ENCODE measurements around the gene OLR1.
A peak's percentile ranks its signal among the peaks of the same experiment; 100 is the strongest.

The OLR1 gene

DNA sequence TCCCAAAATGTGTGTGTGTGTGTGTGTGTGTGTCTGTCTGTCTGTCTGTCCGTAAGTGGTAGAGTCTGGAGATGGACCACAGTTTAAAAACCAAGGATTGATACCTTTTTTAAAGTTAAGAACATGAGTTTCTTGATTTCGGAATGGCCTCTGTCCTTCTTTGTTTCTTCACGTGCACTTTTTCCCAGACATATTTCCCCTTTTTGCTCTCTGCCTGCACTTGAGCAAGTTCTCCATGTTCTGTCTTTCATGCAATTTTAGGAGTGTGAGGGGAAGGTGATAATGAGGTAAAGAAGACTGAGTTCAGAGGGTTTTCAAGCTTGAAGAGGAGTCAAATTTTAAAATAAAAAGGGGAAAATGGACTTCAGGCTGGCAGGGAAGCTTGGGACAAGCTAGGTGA lies 12.7 kb downstream of the OLR1 start:
- in situ Hi-C loops (cut with HindIII; ENCODE audit: low pct_unique_long_range_greater_than_20kb, low sequenced_read_pairs): no loop called here
- no peak for TF ChIP-seq JUND (IDR thresholded peaks at IDR 0.05; ENCODE audit: low read depth)

DNA sequence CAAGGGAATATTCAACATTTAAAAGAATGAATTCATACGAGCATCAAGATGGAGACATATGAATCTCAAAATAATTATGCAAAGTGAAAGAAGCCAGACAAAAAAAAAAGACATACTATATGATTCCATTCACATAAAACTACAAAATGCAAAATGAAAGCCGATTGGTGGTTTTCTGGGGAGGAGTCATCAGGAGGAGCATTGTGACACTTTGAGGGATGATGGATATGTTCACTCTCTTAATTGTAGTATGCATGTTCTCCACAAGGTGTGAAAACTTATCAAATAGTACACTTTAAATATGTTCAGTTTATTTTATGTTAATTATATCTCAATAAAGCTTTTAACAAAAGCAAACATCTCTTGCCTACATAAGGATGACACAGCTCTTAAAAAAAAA lies 13.5 kb downstream of the OLR1 start:
- no peak for TF ChIP-seq JUND (IDR thresholded peaks at IDR 0.05; ENCODE audit: low read depth)
- in situ Hi-C loops (cut with HindIII; ENCODE audit: low pct_unique_long_range_greater_than_20kb, low sequenced_read_pairs): no loop called here
- DNase-seq (ENCODE audit: low read depth in 1 of 2, low spot score in 1 of 2): no peak

More for the DNA sequence above, 12.7 kb downstream of the OLR1 start:
- DNase-seq (ENCODE audit: low read depth in 1 of 2, low spot score in 1 of 2): no peak

DNA sequence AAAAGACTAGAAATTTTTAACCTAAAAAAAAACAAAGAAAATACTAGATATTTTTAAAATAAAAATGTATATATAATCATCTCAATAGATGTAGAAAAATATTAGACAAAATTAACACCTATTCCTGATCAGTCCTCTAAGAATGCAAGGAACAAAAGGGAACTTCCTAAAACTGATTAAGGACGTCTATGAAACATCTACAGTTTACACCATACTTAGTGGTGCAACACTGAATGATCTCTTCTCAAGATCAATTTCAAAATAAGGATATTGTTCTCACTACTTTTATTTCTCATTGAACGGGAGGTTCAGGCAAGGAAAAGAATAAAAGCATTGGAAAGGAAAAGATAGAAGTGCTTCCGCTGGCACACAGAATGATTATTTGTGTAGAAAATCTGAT lies 16.0 kb downstream of the OLR1 start:
- no peak for DNase-seq (ENCODE audit: low read depth in 1 of 2, low spot score in 1 of 2)
- in situ Hi-C loops (cut with HindIII; ENCODE audit: low pct_unique_long_range_greater_than_20kb, low sequenced_read_pairs): no loop called here
- no peak for TF ChIP-seq JUND (IDR thresholded peaks at IDR 0.05; ENCODE audit: low read depth)

DNA sequence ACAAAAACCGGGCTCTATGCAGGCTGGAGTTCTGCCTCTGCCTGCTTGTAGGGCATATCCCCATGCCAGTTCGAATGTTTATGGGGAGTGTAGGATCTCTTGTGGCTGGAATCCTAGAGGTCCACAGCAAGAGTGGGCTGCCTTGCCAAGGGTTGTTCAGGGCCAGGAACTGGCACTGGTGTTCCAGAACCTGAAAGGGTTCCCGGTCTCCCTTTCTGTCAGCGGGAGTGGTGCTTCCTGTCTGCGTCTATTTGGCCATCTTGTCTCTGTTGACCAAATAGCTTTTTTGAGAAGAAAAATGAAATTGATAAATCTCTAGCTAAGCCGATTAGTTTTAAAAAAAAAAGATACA lies 17.8 kb downstream of the OLR1 start:
- no peak for DNase-seq (ENCODE audit: low read depth in 1 of 2, low spot score in 1 of 2)
- TF ChIP-seq JUND (IDR thresholded peaks at IDR 0.05; ENCODE audit: low read depth): no peak
- in situ Hi-C loops (cut with HindIII; ENCODE audit: low pct_unique_long_range_greater_than_20kb, low sequenced_read_pairs): no loop called here

DNA sequence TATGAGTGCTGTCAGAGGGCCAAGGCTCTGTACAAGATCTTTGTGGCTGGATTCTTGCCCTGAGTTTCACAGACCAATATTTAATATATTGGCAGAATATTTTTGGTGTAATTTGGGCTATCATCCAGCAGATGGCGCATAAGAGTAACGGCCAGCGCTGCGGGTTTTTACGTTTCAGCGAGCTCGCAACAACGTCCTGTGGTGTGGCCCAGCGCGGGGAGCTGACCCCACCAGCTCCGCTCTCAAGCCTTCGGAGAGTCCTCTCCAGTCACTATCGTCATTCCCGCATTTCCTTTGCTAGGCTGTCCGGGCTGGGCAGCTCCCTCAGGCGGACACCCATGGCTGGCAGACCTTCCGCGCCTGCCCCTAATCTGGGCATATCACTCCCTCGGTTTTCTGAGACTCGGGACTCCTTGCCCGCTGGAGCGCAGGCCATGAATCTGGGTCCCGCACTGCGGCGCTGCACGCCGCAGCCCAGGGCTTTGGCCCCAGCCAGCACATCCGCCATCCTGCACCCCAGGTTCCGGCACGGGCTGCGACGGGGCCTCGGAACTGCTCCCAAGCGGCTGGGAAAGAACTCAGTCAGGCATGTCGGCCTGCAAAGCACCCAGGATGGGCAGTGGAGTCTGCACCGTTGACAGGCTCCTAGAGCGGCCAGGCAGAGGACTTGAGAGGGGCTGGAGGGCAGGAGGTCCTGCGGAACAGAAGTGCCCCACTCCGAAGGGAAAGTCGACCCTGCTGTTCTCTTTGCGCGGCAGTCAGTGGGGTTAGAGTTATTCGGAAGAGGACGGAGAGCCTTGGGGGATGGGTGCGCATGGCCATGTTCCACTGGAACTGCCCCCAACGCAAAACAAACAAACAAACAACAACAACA lies 18.4 kb downstream of the OLR1 start:
- DNase-seq (ENCODE audit: low read depth in 1 of 2, low spot score in 1 of 2): peak in 1 of 2 experiments; percentile 62
- no peak for TF ChIP-seq JUND (IDR thresholded peaks at IDR 0.05; ENCODE audit: low read depth)
- in situ Hi-C loops (cut with HindIII; ENCODE audit: low pct_unique_long_range_greater_than_20kb, low sequenced_read_pairs): no loop called here

DNA sequence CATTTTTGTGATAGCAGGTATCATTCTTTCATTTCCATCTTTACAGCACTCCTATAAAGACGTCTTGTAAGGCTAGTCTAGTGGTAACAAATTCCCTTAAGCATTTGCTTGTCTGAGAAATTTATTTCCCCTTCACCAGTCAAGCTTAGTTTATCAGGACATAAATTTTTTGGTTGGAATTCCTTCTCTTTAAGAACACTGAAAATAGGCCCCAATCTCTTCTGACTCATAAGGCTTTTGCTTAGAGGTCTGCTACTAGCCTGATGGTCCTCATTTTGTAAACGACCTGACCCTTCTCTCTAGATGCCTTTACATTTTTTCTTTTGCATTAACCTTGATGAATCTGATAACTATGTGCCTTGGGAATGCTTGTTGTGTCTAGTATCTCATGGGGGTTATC lies 20.3 kb downstream of the OLR1 start:
- in situ Hi-C loops (cut with HindIII; ENCODE audit: low pct_unique_long_range_greater_than_20kb, low sequenced_read_pairs): no loop called here
- no peak for DNase-seq (ENCODE audit: low read depth in 1 of 2, low spot score in 1 of 2)
- TF ChIP-seq JUND (IDR thresholded peaks at IDR 0.05; ENCODE audit: low read depth): no peak

DNA sequence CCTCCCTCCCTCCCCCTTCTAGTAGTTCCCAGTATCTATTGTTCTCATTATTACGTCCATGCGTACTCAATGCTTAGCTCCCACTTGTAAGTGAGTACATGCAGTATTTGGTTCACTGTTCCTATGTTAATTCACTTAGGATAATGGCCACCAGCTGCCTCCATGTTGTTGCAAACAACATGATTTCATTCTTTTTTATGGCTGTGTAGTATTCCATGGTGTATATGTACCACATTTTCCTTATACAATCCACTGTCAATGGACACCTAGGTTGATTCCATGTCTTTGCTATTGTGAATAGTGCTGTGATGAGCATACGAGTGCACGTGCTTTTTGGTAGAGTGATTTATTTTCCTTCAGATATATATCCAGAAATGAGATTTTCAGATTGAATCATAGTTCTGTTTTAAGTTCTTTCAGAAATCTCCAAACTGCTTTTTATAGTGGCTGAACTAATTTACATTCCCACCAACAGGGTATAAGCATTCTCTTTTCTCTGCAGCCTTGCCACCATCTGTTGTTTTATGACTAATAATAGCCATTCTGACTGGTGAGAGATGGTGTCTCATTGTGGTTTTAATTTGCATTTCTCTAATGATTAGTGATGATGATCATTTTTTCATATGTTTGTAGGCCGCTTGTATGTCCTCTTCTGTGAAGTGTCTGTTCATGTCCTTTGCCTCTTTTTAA lies 24.1 kb downstream of the OLR1 start:
- no peak for DNase-seq (ENCODE audit: low read depth in 1 of 2, low spot score in 1 of 2)
- in situ Hi-C loops (cut with HindIII; ENCODE audit: low pct_unique_long_range_greater_than_20kb, low sequenced_read_pairs): no loop called here
- TF ChIP-seq JUND (IDR thresholded peaks at IDR 0.05; ENCODE audit: low read depth): no peak

DNA sequence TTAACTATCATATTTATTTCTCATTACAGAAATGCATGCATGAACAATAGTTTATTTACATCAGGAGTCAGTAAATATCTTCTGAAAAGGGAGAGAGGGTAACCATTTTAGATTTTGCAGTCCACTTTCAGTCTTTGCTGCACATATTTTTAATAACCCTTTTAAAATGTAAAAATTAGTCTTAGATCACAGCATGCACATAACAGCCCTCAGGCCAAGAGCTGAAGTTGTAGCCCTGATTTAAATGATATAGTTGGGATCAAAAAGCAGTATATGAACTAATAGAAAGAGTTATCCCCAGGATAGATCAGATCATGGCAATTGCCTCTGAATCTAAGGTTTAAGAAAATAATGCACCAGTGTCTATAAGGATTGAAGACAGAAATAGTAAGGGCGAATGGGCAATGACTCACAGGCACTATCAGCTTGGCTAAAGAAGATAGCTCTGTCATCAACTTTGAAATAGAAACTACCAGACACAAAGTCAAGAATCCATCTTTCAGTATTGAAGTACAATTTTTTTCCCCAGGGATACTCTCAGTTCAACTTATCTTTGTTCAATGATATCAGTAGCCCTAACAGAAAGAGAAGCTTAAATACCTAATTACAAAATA lies 28.8 kb downstream of the OLR1 start:
- no peak for TF ChIP-seq JUND (IDR thresholded peaks at IDR 0.05; ENCODE audit: low read depth)
- in situ Hi-C loops (cut with HindIII; ENCODE audit: low pct_unique_long_range_greater_than_20kb, low sequenced_read_pairs): no loop called here
- DNase-seq (ENCODE audit: low read depth in 1 of 2, low spot score in 1 of 2): no peak

DNA sequence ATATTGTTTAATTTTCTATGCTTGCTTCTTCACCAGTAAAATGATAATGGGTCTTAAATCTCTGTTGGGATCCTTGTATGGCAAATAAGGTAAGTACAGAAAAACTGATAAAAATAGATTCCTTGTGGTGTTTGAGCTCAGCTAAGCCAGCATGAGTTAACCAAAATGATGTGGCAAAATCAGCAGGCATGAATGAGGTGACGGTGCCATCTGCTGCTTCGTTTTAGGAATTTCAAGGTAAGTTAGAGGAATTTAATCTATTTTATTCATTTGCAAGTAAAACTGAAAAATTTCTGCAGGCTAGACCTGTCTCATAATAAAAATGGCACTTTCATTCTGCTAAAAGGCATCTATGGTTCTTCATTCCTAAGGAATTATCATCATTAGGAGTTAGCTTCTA lies 31.9 kb downstream of the OLR1 start:
- no peak for TF ChIP-seq JUND (IDR thresholded peaks at IDR 0.05; ENCODE audit: low read depth)
- in situ Hi-C loops (cut with HindIII; ENCODE audit: low pct_unique_long_range_greater_than_20kb, low sequenced_read_pairs): no loop called here
- peak in 1 of 2 experiments; percentile 55 for DNase-seq (ENCODE audit: low read depth in 1 of 2, low spot score in 1 of 2)

DNA sequence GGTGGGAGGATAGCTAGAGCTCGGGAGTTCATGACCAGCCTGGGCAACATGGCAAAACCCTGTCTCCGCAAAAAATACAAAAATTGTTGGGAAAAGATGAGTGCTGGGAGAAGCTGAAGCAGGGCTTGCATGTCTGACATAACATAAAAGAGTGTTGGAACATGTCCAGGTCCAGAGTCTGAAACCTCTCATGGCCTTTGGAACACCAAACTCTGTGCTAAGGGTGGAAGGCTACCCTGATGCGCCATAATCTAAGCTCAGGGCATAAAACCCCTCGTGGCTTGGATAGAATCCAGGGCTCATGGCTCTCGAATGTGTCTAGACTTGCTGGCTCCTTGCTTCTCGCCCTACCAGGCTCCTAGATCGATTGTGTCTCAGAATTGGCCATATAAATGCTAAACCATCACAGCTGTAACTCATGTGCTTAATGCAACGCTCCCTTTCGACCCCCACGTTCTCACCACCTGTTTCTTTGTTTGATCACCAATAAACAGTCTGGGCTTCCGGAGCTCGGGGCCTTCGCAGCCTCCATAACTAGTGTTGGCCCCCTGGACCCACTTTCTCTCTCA lies 35.2 kb downstream of the OLR1 start:
- in situ Hi-C loops (cut with HindIII; ENCODE audit: low pct_unique_long_range_greater_than_20kb, low sequenced_read_pairs): no loop called here
- no peak for TF ChIP-seq JUND (IDR thresholded peaks at IDR 0.05; ENCODE audit: low read depth)
- DNase-seq (ENCODE audit: low read depth in 1 of 2, low spot score in 1 of 2): no peak

DNA sequence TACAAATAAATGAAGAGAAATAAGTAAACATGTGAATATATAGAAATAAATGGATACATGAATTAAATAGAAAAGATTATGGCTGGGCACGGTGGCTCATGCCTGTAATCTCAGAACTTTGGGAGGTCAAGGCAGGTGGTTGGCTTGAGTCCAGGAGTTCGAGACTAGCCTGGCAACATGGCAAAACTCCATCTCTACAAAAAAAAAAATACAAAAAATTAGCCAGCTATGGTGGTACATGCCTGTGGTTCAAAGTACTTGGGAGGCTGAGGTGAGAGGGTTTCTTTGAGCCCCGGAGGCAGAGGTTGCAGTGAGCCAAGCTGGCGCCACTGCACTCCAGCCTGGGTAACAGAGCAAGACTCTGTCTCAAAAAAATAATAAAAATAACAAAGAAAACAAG lies 36.8 kb downstream of the OLR1 start:
- in situ Hi-C loops (cut with HindIII; ENCODE audit: low pct_unique_long_range_greater_than_20kb, low sequenced_read_pairs): no loop called here
- TF ChIP-seq JUND (IDR thresholded peaks at IDR 0.05; ENCODE audit: low read depth): no peak
- DNase-seq (ENCODE audit: low read depth in 1 of 2, low spot score in 1 of 2): no peak

DNA sequence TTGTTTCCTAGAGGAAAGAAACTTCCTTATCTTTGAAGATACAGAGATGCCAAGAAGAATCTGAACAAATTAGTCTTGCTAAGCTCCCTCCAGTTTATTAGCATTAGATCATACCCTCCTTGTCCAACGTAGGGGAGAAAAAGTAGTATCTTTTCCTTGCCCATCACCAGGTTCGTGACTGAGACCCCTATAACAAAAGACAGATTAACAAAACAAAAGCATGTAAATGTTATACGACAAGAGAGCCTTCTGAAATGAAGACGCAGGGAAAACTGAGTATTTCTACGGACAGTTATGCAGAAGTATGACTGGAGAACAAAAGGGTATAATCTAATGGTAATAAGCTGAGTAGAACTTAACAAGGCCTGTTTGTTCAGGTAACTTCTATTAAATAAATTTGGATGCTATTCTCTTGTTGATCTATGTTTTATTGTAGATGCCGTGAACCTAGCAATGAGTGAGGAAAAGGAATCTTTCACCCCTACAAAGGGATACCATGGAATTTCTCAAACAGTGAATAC lies 39.0 kb downstream of the OLR1 start:
- DNase-seq (ENCODE audit: low read depth in 1 of 2, low spot score in 1 of 2): no peak
- TF ChIP-seq JUND (IDR thresholded peaks at IDR 0.05; ENCODE audit: low read depth): no peak
- in situ Hi-C loops (cut with HindIII; ENCODE audit: low pct_unique_long_range_greater_than_20kb, low sequenced_read_pairs): no loop called here

Measured in T47D (cell line).